Measurements from ENCODE around the gene LARP1. TPM values are rescaled to one million over a fixed set of nuclear protein-coding genes. Genes with fewer than 3 reads are reported as not detected.
"Not testable (repeated sequence)": the region's sequence is repeated elsewhere in the genome, so short reads cannot be mapped to it uniquely, and the experiment has no call there.

Gene LARP1
- total and polyA plus RNA-seq, 4 donors: 26.0 to 74.1 (median 32.6) TPM

DNA sequence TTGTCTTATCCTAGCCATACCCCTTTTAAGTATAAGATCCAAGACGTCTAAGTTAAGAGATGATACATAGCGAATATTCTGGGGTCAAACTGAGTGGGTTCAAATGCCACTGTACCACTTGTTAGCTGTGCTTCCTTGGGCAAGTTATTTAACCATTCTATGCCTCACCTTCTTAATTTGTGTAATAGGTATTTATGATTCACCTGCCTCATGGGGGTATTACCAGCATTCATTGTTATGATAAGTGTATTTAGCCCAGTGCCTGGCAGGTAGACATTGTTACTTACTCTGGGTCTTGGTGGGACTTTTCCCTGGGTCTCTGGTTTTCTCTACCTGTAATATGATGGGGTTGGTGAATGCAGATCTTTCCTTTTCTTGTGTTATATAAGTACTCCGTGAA is 3.8 kb downstream of the LARP1 start:
- DNase-seq (ENCODE audit: low spot score): no peak
- TF ChIP-seq RAD21 (IDR thresholded peaks at IDR 0.05): no peak
- TF ChIP-seq, protein P1, sequence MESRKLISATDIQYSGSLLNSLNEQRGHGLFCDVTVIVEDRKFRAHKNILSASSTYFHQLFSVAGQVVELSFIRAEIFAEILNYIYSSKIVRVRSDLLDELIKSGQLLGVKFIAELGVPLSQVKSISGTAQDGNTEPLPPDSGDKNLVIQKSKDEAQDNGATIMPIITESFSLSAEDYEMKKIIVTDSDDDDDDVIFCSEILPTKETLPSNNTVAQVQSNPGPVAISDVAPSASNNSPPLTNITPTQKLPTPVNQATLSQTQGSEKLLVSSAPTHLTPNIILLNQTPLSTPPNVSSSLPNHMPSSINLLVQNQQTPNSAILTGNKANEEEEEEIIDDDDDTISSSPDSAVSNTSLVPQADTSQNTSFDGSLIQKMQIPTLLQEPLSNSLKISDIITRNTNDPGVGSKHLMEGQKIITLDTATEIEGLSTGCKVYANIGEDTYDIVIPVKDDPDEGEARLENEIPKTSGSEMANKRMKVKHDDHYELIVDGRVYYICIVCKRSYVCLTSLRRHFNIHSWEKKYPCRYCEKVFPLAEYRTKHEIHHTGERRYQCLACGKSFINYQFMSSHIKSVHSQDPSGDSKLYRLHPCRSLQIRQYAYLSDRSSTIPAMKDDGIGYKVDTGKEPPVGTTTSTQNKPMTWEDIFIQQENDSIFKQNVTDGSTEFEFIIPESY (IDR thresholded peaks at IDR 0.05): no peak
- 68% methylated on average over 3 of the region's 3 CpGs for WGBS
- Histone ChIP-seq H3K9ac (ENCODE audit: low read depth in 1 of 2, low read length in 2 of 2) (peak overlapping the region in 1 of 2 donors; percentile 19), H3K27ac (ENCODE audit: low read depth in 1 of 2, low read length in 2 of 2) (peak overlapping the region in 1 of 2 donors; percentile 13), H3K4me3 (ENCODE audit: low read depth in 1 of 3, low read length in 3 of 3) (no peak overlapping the region), H3K27me3 (ENCODE audit: control insufficient read depth in 4 of 4, insufficient read depth in 4 of 4, low read length in 3 of 4) (no peaks in the 10 kb centered on the region), H3K36me3 (ENCODE audit: control insufficient read depth in 4 of 4, insufficient read depth in 3 of 4, low read depth in 1 of 4, low read length in 3 of 4) (no peaks in the 10 kb centered on the region), H3K9me3 (ENCODE audit: control insufficient read depth in 4 of 4, low read length in 3 of 4) (no peaks in the 10 kb centered on the region), H3K4me1 (ENCODE audit: control insufficient read depth in 4 of 4, insufficient read depth in 4 of 4, low read length in 3 of 4) (peaks cover 2 to 42% (median 28%) of the 10 kb centered on the region in 4 donors)

DNA sequence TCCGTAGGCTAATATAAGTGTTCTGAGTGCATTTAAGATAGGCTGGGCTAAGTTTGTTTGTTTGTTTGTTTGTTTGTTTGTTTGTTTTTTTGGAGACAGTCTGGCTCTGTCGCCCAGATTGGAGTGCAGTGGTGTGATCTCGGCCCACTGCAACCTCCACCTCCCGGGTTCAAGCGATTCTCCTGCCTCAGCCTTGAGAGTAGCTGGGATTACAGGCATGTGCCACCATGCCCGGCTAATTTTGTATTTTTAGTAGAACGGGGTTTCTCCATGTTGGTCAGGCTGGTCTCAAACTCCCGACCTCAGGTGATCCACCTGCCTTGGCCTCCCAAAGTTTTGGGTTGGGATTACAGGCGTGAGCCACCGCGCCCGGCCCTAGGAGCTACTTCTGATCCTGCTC is 4.7 kb downstream of the LARP1 start:
- peaks cover 2 to 35% (median 23%) of the 10 kb centered on the region in 4 donors for H3K4me1 ChIP-seq (ENCODE audit: control insufficient read depth in 4 of 4, insufficient read depth in 4 of 4, low read length in 3 of 4)

DNA sequence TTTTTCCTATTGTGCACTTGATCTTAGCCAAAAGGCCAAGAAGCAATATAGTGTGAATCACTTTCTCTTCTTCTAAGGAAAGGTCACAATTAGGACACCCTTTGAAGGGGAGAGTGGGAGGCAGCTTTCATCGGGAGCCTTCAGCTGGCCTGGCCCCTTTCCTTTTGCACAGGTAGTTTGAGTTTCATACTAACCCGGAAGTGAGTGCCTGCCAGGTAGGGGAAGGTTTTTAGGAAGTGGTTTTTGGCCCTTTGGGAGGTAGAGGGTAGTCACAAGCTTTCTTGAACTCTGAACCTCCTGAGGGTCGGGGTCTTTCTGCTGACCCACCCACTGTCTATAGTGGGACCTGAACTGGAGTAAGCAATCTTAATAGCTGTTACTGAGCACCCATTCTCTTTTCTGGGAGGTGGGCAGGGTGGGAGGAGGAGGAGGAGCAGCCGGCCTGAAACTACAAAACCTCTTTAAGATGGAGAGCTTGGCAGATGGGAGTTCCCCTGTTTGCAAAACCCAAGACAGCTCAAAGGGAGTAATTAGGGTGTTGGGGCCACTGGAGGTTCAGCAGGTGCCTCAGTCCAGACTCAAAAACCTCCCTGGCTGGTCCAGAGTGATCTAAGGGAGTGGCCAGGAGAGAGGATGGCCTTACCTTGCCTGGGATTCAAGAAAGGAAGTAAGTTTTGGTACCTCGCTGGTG is 6.0 kb downstream of the LARP1 start:
- Histone ChIP-seq H3K36me3 (ENCODE audit: control insufficient read depth in 4 of 4, insufficient read depth in 3 of 4, low read depth in 1 of 4, low read length in 3 of 4) (no peaks in the 10 kb centered on the region), H3K27me3 (ENCODE audit: control insufficient read depth in 4 of 4, insufficient read depth in 4 of 4, low read length in 3 of 4) (no peaks in the 10 kb centered on the region), H3K27ac (ENCODE audit: low read depth in 1 of 2, low read length in 2 of 2) (no peak overlapping the region), H3K4me3 (ENCODE audit: low read depth in 1 of 3, low read length in 3 of 3) (no peak overlapping the region), H3K9ac (ENCODE audit: low read depth in 1 of 2, low read length in 2 of 2) (no peak overlapping the region), H3K9me3 (ENCODE audit: control insufficient read depth in 4 of 4, low read length in 3 of 4) (no peaks in the 10 kb centered on the region), H3K4me1 (ENCODE audit: control insufficient read depth in 4 of 4, insufficient read depth in 4 of 4, low read length in 3 of 4) (peaks cover 5 to 47% (median 33%) of the 10 kb centered on the region in 4 donors)
- 65% methylated on average over 5 of the region's 5 CpGs for WGBS
- no peak for TF ChIP-seq TAF1 (conservative IDR thresholded peaks at IDR 0.05)
- TF ChIP-seq, protein P2, sequence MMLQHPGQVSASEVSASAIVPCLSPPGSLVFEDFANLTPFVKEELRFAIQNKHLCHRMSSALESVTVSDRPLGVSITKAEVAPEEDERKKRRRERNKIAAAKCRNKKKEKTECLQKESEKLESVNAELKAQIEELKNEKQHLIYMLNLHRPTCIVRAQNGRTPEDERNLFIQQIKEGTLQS (IDR thresholded peaks at IDR 0.05): no peak
- TF ChIP-seq, protein P3, sequence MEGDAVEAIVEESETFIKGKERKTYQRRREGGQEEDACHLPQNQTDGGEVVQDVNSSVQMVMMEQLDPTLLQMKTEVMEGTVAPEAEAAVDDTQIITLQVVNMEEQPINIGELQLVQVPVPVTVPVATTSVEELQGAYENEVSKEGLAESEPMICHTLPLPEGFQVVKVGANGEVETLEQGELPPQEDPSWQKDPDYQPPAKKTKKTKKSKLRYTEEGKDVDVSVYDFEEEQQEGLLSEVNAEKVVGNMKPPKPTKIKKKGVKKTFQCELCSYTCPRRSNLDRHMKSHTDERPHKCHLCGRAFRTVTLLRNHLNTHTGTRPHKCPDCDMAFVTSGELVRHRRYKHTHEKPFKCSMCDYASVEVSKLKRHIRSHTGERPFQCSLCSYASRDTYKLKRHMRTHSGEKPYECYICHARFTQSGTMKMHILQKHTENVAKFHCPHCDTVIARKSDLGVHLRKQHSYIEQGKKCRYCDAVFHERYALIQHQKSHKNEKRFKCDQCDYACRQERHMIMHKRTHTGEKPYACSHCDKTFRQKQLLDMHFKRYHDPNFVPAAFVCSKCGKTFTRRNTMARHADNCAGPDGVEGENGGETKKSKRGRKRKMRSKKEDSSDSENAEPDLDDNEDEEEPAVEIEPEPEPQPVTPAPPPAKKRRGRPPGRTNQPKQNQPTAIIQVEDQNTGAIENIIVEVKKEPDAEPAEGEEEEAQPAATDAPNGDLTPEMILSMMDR (IDR thresholded peaks at IDR 0.05; ENCODE audit: low read depth, low read length, missing input control): no peak
- TF ChIP-seq, protein P1 (IDR thresholded peaks at IDR 0.05): no peak
- TF ChIP-seq HNF4A (conservative IDR thresholded peaks at IDR 0.05): no peak
- no peak for TF ChIP-seq JUND (IDR thresholded peaks at IDR 0.05)
- TF ChIP-seq SP1 (IDR thresholded peaks at IDR 0.05): no peak
- TF ChIP-seq GABPA (IDR thresholded peaks at IDR 0.05 in 1 of 2, conservative IDR thresholded peaks at IDR 0.05 in 1 of 2): no peak
- no peak for TF ChIP-seq EGR1 (IDR thresholded peaks at IDR 0.05; ENCODE audit: low read depth in 2 of 2)
- TF ChIP-seq, protein P4, sequence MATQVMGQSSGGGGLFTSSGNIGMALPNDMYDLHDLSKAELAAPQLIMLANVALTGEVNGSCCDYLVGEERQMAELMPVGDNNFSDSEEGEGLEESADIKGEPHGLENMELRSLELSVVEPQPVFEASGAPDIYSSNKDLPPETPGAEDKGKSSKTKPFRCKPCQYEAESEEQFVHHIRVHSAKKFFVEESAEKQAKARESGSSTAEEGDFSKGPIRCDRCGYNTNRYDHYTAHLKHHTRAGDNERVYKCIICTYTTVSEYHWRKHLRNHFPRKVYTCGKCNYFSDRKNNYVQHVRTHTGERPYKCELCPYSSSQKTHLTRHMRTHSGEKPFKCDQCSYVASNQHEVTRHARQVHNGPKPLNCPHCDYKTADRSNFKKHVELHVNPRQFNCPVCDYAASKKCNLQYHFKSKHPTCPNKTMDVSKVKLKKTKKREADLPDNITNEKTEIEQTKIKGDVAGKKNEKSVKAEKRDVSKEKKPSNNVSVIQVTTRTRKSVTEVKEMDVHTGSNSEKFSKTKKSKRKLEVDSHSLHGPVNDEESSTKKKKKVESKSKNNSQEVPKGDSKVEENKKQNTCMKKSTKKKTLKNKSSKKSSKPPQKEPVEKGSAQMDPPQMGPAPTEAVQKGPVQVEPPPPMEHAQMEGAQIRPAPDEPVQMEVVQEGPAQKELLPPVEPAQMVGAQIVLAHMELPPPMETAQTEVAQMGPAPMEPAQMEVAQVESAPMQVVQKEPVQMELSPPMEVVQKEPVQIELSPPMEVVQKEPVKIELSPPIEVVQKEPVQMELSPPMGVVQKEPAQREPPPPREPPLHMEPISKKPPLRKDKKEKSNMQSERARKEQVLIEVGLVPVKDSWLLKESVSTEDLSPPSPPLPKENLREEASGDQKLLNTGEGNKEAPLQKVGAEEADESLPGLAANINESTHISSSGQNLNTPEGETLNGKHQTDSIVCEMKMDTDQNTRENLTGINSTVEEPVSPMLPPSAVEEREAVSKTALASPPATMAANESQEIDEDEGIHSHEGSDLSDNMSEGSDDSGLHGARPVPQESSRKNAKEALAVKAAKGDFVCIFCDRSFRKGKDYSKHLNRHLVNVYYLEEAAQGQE (IDR thresholded peaks at IDR 0.05): no peak
- no peak for TF ChIP-seq FOXA1 (IDR thresholded peaks at IDR 0.05)
- TF ChIP-seq HNF4G (IDR thresholded peaks at IDR 0.05): no peak
- TF ChIP-seq, protein P5, sequence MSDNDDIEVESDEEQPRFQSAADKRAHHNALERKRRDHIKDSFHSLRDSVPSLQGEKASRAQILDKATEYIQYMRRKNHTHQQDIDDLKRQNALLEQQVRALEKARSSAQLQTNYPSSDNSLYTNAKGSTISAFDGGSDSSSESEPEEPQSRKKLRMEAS (IDR thresholded peaks at IDR 0.05): no peak
- TF ChIP-seq RXRA (IDR thresholded peaks at IDR 0.05): no peak
- no peak for TF ChIP-seq RAD21 (IDR thresholded peaks at IDR 0.05)
- TF ChIP-seq YY1 (IDR thresholded peaks at IDR 0.05): no peak
- no peak for TF ChIP-seq NR2F2 (IDR thresholded peaks at IDR 0.05)
- no peak for TF ChIP-seq FOXA2 (IDR thresholded peaks at IDR 0.05)
- DNase-seq (ENCODE audit: low spot score): no peak

More for the DNA sequence above, 4.7 kb downstream of the LARP1 start:
- WGBS: 92% methylated on average over 12 of the region's 12 CpGs
- H3K36me3 ChIP-seq (ENCODE audit: control insufficient read depth in 4 of 4, insufficient read depth in 3 of 4, low read depth in 1 of 4, low read length in 3 of 4); DNase-seq (ENCODE audit: low spot score); H3K9ac ChIP-seq (ENCODE audit: low read depth in 1 of 2, low read length in 2 of 2); H3K4me3 ChIP-seq (ENCODE audit: low read depth in 1 of 3, low read length in 3 of 3); H3K27ac ChIP-seq (ENCODE audit: low read depth in 1 of 2, low read length in 2 of 2); H3K9me3 ChIP-seq (ENCODE audit: control insufficient read depth in 4 of 4, low read length in 3 of 4); H3K27me3 ChIP-seq (ENCODE audit: control insufficient read depth in 4 of 4, insufficient read depth in 4 of 4, low read length in 3 of 4): not testable (repeated sequence)

All from liver (tissue), 9 donors.